K562 (cell line): ENCODE results near the gene IMMP2L. TPM values are rescaled to one million over a fixed set of nuclear protein-coding genes. Genes with fewer than 3 reads are reported as not detected.

Experiments
- ATAC-seq: fragments of 200-7000 bp; cut with Tn5 transposase; 3 replicates; pipeline ENCODE4 v1.9.1; 2020; ENCODE audit warnings: moderate library complexity
- BruUV-seq: library from RNA; stranded (reverse); fragments of 400-500 nt; replicated peaks from 2 replicates; lab custom pipeline; 2021; lab: Mats Ljungman, UMichigan
- CTCF ChIA-PET: fragments of 300-600 bp; formaldehyde crosslinking; extraction: SDS; loops from one replicate; lab custom pipeline; 2021; ENCODE audit warnings: low intra/inter-chr PET ratio; lab: Yijun Ruan, JAX
- POLR2A ChIA-PET: fragments of 300-600, 350-650 bp; sonication (Branson Sonifier 250); formaldehyde crosslinking; extraction: SDS; loops from one replicate; lab custom pipeline; 2021; ENCODE audit warnings: antibody characterized with exemption, inconsistent platforms; lab: Yijun Ruan, JAX
- DNase-seq, 4 experiments: peaks; one replicate each; pipeline versions ENCODE4 v3.0.0 to v3.0.0-alpha.2; 2011 to 2018; ENCODE audit warnings: low spot score in 3 of 4, mixed read lengths in 3 of 4; ENCODE audit errors: extremely low read depth in 1 of 4
- FAIRE-seq: peaks from 2 replicates; lab custom pipeline; 2011; peaks lifted over from hg19 to GRCh38; lab: Jason Lieb, UNC
- H2AFZ ChIP-seq: 2 replicates; pipeline ENCODE4 v1.6.0; 2011; ENCODE audit warnings: low read depth, low read length, control low read depth, inconsistent platforms
- H3K27ac ChIP-seq: fragments of 200-600 bp; 3 replicates; pipeline ENCODE4 v1.8.0; 2011; ENCODE audit warnings: low read depth, mild to moderate bottlenecking, control low read depth, inconsistent platforms, low read length, moderate library complexity, mixed read lengths; ENCODE audit errors: extremely low read depth
- H3K27me3 ChIP-seq, 2 experiments: fragments of 300-600 bp in 1 of 2; 2 replicates in 1 of 2; 3 replicates in 1 of 2; pipeline versions ENCODE4 v1.6.0 to v1.8.0; 2011; ENCODE audit warnings: inconsistent platforms in 2 of 2, low read length in 2 of 2, mild to moderate bottlenecking in 1 of 2, mixed read lengths in 1 of 2, moderate library complexity in 1 of 2; ENCODE audit not compliant: control insufficient read depth in 2 of 2, insufficient read depth in 2 of 2
- H3K36me3 ChIP-seq: fragments of 300-600 bp; 3 replicates; pipeline ENCODE4 v1.8.0; 2011; ENCODE audit warnings: mild to moderate bottlenecking, low read length, inconsistent platforms; ENCODE audit not compliant: control insufficient read depth, insufficient read depth
- H3K4me1 ChIP-seq, 2 experiments: fragments of 200-600 bp in 1 of 2; replicated peaks in 1 of 2; 2 replicates in 1 of 2; 3 replicates in 1 of 2; pipeline versions ENCODE4 v1.5.1 to v1.8.0; 2011; ENCODE audit warnings: inconsistent platforms in 2 of 2, low read length in 2 of 2, mild to moderate bottlenecking in 1 of 2, mixed read lengths in 1 of 2, moderate library complexity in 1 of 2; ENCODE audit not compliant: control insufficient read depth in 2 of 2, insufficient read depth in 2 of 2
- H3K4me2 ChIP-seq: 2 replicates; pipeline ENCODE4 v1.6.1; 2011; ENCODE audit warnings: low read length, control low read depth, inconsistent platforms, mixed read lengths; ENCODE audit not compliant: insufficient read depth
- H3K4me3 ChIP-seq: fragments of 200-600 bp; sonication (generic), shearing (Covaris generic); 2 replicates; pipeline ENCODE4 v1.5.1; 2016; ENCODE audit warnings: control low read depth, inconsistent platforms
- H3K79me2 ChIP-seq: fragments of 200-600 bp; 3 replicates; pipeline ENCODE4 v1.8.0; 2011; ENCODE audit warnings: low read length, inconsistent platforms; ENCODE audit not compliant: control insufficient read depth, insufficient read depth
- H3K9ac ChIP-seq, 2 experiments: 2 replicates each; pipeline versions ENCODE4 v1.6.0 to v1.6.1; 2011; ENCODE audit warnings: low read depth in 2 of 2, low read length in 2 of 2, control low read depth in 1 of 2, inconsistent platforms in 1 of 2, mild to moderate bottlenecking in 1 of 2, mixed read lengths in 1 of 2; ENCODE audit not compliant: insufficient read depth in 1 of 2
- H3K9me1 ChIP-seq: one replicate; pipeline ENCODE4 v1.6.0; 2011; ENCODE audit warnings: inconsistent platforms, mild to moderate bottlenecking, low read length, moderate library complexity; ENCODE audit not compliant: control insufficient read depth, insufficient read depth
- H3K9me3 ChIP-seq: replicated peaks from 2 replicates; pipeline ENCODE4 v1.5.1; 2011; ENCODE audit warnings: low read depth, low read length, inconsistent platforms; ENCODE audit not compliant: control insufficient read depth, insufficient read depth
- H4K20me1 ChIP-seq: replicated peaks from 2 replicates; pipeline ENCODE4 v1.6.1; 2011; ENCODE audit warnings: low read length, inconsistent platforms, mixed read lengths; ENCODE audit not compliant: control insufficient read depth, insufficient read depth
- FOXP1 ChIP-seq: sonication (generic); formaldehyde crosslinking; IDR thresholded peaks from 2 replicates; pipeline ENCODE4 v1.8.0; 2022; ENCODE audit warnings: mild to moderate bottlenecking, missing genetic modification reagents
- HNRNPH1 ChIP-seq: fragments of 200-400 bp; formaldehyde crosslinking; optimal IDR thresholded peaks from 2 replicates; pipeline ENCODE3; 2017; ENCODE audit warnings: low read depth, mild to moderate bottlenecking, low read length, moderate library complexity
- NCOA6 ChIP-seq: fragments of 450-650 bp; IDR thresholded peaks from 2 replicates; pipeline ENCODE4 v1.6.1; 2017; ENCODE audit warnings: mild to moderate bottlenecking
- NFRKB ChIP-seq: fragments of 450-650 bp; IDR thresholded peaks from 2 replicates; pipeline ENCODE4 v1.6.1; 2016; ENCODE audit warnings: low read depth
- WGBS: fragments of 100-300 bp; shearing (Covaris generic); methylation state at CpG from one replicate; pipeline ENCODE4 v1.1.6; 2016; ENCODE audit warnings: low coverage, mixed read lengths; ENCODE audit not compliant: insufficient coverage; ENCODE audit errors: missing lambda C conversion rate; 5-methylcytosine and 5-hydroxymethylcytosine counted together
- in situ Hi-C: fragments of 300-500 bp; cut with MboI; formaldehyde crosslinking; loops from 4 replicates; pipeline ENCODE4 v1.15.0; 2018; ENCODE audit warnings: inconsistent platforms, mixed read lengths
- intact Hi-C: fragments of 100-400 bp; cut with micrococcal nuclease; formaldehyde crosslinking; loops from 2 replicates; pipeline ENCODE4 v1.14.2; 2022
- polyA plus RNA-seq, 8 experiments: library from polyadenylated mRNA; depleted of rRNA in 4 of 8; stranded (reverse) in 5 of 8; unstranded in 3 of 8; fragments of >200 nt; fragmentation: Nextera tagmentation in 2 of 8; fragmentation: Illumina TruSeq in 1 of 8; extraction: Ambion mirVana in 2 of 8; extraction: Trizol in 1 of 8; gene quantifications; 2 replicates each; pipeline versions ENCODE4 v1.2.1 to v1.2.3, GENCODE V29; 2011 to 2014; ENCODE audit warnings: inconsistent platforms in 1 of 8, missing spikeins in 1 of 8
- total RNA-seq, 7 experiments: library from RNA; depleted of rRNA in 6 of 7; stranded (reverse); fragments of >200 nt in 6 of 7; fragmentation: Illumina TruSeq in 2 of 7; extraction: Trizol in 2 of 7; gene quantifications; 2 replicates each; pipeline versions ENCODE4 v1.2.1 to v1.2.3, GENCODE V29; 2011 to 2021; ENCODE audit warnings: low replicate concordance in 1 of 7

Gene IMMP2L
- total and polyA plus RNA-seq, 9 of the 15 experiments (the other 6 are each of a cell fraction or from before 2014, with no cell fraction given): 29.7 to 116 (median 53.0) TPM

GRCh38 chr7:111205251-111205650, 357.0 kb downstream of the IMMP2L start:
- CTCF ChIA-PET: no interaction called here
- H3K4me1 ChIP-seq: no peaks in the 10 kb centered on the region
- POLR2A ChIA-PET: no interaction called here
- no peak overlapping the region for H2AFZ ChIP-seq
- no peaks in the 10 kb centered on the region for H3K9me3 ChIP-seq
- BruUV-seq: no TSS peak
- TF ChIP-seq NCOA6: no peak
- TF ChIP-seq, all 486 proteins: peak for 0
- no peak overlapping the region for H3K4me2 ChIP-seq
- no peaks in the 10 kb centered on the region for H3K27me3 ChIP-seq
- no peak overlapping the region for H3K4me3 ChIP-seq
- FAIRE-seq: no peak
- 61% methylated on average over 1 of the region's 1 CpG for WGBS
- in situ Hi-C loops: no loop called here
- DNase-seq: no peak
- no peak overlapping the region for H3K9ac ChIP-seq
- no peaks in the 10 kb centered on the region; the same call in 2 of the 3 replicates for H3K36me3 ChIP-seq
- intact Hi-C loops: no loop called here
- no peaks in the 10 kb centered on the region for H3K9me1 ChIP-seq
- no peaks in the 10 kb centered on the region for H4K20me1 ChIP-seq
- no peak for ATAC-seq
- H3K79me2 ChIP-seq: no peaks in the 10 kb centered on the region
- no peak overlapping the region for H3K27ac ChIP-seq

DNA sequence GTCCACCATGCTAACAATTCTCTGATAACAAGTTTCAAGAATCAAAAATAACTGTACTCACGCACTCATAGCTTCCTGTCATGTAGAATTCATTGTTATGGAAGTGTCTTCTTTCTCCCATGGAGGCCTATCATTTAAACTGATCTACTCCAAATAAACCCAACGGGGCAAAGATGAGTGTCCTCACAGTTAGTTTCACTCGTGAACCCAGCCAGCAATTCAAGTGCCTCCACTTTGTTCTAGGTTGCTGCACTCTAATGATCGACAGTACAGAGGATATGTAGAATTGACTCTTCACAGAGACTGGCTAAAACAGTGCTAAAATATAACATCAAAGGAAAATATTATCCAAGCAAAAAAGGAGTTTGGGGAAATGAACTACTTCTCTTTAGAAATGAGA, 360.0 kb downstream of the IMMP2L start:
- Histone ChIP-seq H3K9me3 (no peaks in the 10 kb centered on the region), H3K79me2 (no peaks in the 10 kb centered on the region), H2AFZ (no peak overlapping the region), H3K27ac (no peak overlapping the region), H3K36me3 (no peaks in the 10 kb centered on the region), H3K9me1 (no peaks in the 10 kb centered on the region), H3K4me2 (no peak overlapping the region), H3K4me3 (no peak overlapping the region), H4K20me1 (no peaks in the 10 kb centered on the region), H3K4me1 (no peaks in the 10 kb centered on the region), H3K27me3 (no peaks in the 10 kb centered on the region), H3K9ac (no peak overlapping the region)
- no TSS peak for BruUV-seq
- FAIRE-seq (no peak), DNase-seq (no peak), ATAC-seq (no peak)
- intact Hi-C loops (no loop called here), in situ Hi-C loops (no loop called here)
- POLR2A ChIA-PET: interaction anchor here (0.8 kb wide), 1 partner anchor 18 kb away, joined by 3 read pairs; no protein-coding TSS in a partner anchor
- 62% methylated on average over 4 of the region's 4 CpGs for WGBS
- TF ChIP-seq NFRKB (no peak), FOXP1 (CRISPR knock-in tag) (no peak), HNRNPH1 (no peak)
- CTCF ChIA-PET: no interaction called here
